GM19035 (cell line): Measurements from ENCODE around the gene TXNDC16.

ENCODE experiments used
- ATAC-seq: cut with Tn5 transposase; IDR thresholded peaks from one replicate; pipeline ENCODE4 v1.9.1; 2021; ENCODE audit not compliant: unreplicated experiment

The TXNDC16 gene

DNA sequence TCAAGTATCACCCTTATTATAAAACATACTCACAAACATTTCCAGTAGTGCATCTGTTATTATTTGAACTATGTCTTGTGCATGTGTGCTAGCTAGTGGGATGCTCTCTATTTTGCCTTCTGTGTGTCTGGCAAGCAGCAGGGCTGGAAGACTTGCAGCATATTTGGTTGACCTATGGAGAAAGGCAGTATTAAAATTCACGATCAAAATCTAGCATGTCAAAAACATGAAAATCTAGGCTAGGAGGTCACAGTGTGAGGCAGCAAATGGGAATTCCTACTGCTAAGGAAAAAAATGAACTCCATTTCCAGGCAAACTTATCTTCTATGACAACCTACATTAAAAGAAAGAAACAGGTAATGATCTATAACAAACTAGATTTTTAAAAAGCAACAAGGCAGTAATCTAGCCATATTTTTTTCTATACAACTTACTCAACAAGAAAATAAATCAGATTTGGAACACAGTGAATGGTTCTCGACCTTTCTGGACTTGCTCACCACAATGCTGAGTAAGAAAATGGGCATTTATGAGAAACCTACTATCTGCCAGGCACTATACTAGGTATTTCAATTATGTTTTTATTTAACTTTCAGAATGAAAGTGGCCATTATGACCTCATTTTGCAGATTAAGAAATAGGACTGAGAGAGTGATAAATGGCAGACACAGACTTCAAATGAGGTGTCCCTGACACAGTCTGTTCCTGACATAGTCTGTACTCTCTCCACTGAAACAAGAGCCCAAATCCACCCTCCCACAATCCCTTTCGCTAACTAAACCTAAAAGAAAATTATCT lies 96.8 kb downstream of the TXNDC16 start:
- ATAC-seq = no peak

DNA sequence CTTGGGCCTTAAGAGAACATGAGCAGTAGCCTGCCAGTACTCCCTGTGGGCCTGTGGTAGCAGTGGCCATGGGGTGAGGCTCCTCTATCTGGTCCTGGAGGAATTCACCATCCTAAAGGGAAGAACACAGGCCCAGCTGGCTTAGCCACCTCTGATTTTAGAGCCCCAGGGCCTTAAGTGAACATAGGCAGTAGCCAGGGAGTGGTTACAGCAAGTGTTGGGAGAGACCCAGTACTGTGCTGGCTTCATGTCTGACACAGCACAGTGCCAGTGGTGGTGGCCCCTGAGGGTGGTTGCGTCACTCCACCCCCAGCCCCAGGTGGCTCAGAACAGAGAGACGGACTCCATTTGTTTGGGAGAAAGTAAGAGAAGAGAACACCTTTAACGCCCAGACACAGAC lies 105.1 kb downstream of the TXNDC16 start:
- ATAC-seq = no peak

DNA sequence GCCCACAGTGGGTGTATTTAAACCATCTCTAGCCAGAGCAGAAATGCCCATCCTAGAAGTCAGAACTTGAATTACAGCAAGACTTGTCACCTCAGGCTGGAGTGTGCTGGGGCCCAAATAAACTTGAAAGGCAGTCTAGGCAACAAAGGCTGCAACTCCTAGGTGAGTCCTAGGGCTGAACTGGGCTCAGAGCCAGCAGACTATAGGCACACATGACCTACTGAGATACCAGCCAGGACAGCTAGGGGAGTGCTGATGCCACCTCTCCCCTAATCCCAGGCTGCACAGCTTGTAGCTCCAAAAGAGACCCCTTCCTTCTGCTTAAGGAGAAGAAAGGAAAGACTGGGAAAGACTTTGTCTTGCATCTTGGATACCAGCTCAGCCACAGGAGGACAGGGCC lies 106.0 kb downstream of the TXNDC16 start:
- ATAC-seq = no peak

DNA sequence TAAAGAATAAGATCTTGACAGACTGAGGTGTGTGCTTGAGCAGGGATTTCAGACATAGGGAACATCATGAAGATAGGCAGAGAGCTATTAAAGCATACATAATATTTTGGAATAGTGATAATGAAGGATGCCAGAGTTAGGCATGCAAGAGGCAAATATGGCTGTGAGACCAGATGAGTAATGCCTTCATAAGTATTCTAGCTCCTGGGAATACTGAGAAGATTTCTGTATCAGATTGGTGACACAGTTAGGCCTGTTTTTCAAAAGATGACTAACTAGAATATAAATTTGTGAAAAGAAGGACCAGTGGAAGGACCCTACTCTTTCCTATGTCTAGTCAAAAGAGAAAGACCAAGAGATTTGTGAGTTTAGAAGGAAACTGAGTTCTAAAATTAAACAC lies 108.8 kb downstream of the TXNDC16 start:
- no peak for ATAC-seq

DNA sequence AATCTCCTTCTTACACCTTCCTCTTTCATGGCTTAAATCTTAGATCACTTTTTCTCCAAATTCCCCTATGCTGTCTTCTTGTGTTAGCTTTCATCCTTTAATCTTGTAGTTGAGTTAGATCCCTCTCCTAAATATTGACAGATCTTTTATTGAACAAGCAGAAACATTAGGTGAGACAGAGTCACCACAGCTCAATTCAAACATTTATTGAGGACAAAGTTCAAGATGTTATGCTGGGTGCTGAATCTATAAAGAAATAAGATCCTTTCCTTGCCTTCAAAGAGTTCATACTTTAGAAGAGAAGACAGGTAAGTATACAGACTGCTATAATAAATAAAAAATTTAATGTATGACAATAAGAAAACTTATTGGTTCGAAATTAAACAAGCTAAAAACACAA lies 109.7 kb downstream of the TXNDC16 start:
- ATAC-seq = no peak

DNA sequence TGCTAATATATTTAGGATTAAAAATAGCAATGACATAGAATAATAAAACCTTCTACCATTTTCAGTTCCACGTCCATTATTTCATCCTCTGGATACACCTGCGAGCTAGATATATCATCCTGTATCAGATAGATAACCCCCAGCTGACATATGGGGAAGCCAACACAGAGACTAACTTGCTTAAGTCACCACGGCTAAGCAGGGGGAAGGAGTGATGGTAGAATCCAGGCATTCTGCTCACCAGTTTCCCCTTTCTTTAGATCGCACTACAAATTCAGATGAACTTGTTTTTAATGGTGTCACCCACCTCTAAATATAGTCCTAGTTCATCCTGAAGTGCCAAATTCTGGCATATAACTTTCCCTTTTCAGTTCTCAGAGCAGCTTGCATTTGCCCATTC lies 110.1 kb downstream of the TXNDC16 start:
- ATAC-seq = no peak

DNA sequence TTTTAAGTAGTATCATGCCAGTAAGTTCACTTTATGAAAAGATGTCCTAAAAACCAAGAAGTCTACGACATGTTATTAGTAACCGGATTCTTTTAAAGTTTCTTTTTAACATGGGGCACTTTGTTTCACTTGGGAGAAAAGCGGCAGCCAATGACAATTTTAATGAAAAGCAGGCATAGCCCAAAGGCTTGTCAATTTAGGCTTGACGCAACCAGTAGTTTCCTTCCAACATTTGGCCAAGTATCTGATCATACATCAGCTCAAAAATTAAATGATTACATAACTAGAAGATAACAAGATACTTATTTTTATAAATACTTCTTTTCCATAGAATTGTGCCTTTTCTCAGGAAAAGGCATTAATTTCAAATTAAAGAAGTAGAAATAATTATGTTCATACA lies 112.8 kb downstream of the TXNDC16 start:
- ATAC-seq = no peak

DNA sequence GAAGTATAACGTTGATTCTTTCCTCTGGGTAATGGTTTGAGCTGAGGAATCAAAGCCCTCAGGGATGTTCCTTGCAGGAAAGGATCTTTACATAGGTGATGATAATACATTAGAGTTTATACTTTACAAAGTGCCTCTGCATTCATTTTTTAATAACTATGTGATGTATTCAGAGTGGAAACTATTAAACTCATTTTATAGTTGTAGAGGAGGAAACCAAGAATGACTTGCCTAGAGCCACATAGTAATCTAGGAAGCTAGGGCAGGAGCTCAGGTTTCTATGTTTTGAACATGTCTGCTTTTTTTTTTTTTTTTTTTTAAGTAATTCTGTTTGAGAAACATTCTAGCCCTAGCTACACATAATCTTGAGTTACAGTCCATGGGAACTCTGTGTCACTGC lies 117.3 kb downstream of the TXNDC16 start:
- ATAC-seq = no peak

DNA sequence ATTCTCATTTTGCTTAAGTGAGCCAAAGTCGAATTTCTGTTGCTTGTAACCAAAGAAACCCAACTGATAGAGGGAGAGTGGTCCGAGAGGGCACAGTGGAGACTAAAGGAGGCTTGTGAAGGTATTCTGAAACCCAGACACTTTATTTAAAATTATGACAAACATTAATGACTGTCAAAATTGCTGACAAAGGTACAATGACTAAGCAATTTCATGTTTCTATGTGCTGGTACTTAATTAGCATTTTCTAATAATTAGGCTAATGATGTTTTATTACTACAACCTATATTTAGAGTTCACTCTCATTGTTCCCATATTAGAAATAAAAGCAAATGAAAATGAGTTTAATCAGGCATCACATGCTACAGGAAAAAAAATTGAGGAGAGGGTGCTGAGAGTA lies 121.8 kb downstream of the TXNDC16 start:
- no peak for ATAC-seq

DNA sequence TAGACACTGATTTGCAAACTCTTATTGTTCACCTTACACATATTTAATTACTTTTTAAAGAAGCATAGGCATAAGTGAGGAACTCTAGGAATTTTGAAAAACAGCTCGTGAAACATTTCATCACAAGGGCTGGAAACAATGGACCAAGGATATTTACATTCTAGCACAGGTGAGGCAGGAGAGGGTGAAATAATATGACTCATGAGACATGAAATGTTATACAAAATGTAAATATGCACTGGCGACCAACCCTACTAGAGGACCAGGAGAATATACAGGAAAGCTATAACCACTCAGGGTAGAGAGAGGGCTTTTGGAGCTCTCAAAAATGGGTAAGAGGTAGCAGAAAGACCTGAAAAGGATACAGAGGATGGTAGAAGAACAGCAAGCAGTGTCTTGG lies 122.9 kb downstream of the TXNDC16 start:
- ATAC-seq = no peak

DNA sequence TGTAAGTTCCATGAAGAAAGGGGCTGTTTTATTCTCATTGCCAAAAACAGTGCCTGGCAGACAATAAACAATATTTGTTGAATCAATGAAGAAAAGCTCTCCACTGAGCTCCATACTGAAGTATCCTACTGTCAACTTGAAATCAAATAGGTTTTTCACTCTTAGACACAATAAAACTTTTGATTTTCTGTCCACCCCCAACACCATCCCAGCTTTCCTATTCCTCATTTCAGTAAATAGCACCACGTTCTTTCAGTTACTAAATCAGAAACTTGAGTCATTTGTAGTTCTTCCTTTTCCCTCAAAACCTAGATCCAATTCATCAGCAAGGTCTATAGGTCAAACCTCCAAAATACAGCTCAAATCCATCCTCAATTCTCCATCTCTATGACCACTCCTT lies 124.8 kb downstream of the TXNDC16 start:
- ATAC-seq = no peak

DNA sequence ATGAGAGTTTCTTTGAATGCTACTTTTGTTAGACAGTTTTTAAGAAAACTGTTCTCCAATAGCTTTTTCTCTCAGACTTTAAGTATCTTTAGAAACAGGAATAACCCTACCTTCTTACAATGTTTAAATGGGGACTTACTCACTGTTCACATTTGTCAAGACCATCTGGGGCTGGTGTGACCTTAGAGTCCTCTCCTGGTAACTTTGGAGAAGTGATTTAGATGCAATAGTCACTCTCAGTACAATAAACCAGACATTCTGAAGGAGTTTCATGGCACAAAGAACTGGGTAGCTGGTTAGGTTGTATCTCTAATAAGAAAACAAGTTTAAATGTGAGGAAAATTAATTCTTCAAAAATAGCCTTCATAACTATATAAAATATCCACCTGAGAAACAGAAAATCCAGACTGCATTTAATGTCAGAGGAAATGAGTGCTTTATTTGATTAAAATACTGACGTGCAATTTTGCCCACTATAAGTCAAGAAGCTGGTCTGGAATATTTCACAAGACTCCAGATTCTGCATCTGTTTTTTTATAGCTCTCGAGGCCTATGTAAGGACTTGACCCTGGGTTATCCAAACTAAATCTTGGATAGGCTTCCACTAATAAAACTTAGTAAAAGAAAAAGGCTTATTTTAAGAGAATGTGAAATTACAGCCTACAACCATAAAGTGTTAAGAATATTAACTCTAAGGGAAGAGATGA lies 129.5 kb downstream of the TXNDC16 start:
- ATAC-seq = no peak

DNA sequence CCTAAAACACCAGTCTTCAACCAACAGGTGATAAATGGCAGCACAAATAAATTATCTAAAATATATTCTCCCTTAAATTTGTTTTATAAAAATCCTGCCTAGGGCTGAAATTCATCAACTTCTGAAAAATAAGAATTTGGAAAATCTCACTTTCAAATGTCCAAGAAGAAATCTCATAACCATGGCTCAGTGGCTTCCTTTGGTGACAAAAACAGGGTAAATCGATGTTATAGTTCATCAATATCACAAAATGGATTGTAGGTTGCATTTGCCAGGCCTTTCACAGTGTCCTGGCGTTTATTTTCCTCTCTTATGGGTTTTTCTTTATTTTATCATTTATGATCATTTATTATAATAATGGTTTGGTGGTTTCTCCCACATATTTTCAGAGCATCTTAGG lies 135.2 kb downstream of the TXNDC16 start:
- ATAC-seq = no peak

DNA sequence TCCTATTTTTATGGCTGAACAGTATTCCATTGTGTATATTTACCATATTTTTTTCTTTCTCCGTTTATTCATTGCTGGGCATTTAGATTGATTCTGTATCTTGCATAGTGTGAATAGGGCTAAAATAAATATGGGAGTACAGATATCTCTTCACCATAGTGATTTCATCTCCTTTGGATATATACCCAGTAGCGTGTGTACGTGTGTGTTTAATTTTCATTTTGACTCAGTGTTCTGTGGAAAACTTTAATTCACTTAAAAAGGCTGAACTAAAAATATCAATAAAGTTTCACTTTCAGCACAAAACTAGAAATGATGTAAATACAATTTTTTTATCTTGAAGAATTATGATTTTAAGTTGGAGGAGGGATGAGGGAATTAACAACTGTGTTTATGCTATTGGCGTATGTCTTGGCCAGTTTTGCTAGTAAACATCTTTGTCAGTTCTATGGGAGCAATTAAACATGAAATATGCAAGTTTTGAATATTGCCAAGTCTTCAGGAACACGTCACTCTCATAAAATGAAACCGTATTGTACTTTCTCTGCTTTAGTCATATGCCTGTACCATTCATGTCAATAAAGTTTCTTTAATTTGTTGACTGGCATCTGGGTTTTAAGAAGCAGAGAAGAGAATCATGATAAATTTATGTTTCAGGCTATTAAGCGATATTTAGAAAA lies 138.4 kb downstream of the TXNDC16 start:
- ATAC-seq = no peak

DNA sequence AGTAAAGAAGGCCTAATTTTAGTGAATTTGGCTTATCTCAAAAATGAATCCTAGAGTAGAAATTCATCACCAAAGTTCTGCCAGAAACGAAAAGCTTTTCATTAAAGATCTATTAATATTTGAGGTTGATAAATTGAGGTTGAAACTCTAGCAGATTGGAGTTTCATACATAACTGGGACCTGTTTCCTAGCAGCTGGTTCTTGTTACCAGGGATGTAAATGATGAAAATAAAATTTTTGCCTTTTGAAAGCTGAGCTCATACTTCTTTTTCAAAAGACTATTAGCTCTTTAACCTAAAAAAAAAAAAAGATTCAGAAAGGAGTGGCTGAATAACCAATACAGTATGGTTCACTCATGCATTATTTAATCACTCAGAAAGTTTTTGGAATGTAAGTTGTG lies 139.9 kb downstream of the TXNDC16 start:
- ATAC-seq = no peak

DNA sequence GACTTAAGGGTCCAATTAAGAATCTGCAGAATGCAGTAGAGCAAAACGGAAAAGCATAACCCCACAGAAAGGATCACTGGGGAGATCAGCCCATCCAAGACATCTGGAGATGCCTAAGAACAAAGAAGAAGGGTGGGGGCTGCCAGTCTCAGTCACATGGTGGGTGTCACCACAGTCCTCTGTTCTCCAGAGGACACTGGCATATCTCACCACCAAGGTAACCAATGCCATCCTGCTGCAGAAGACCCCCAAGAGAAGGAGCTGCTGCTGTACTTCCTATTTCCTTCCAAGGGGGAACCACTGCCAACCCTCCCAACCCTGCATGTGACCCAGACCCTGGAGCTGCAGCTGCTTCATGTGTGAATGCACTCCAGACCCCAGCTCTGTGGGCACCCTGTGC lies 147.0 kb downstream of the TXNDC16 start:
- no peak for ATAC-seq

DNA sequence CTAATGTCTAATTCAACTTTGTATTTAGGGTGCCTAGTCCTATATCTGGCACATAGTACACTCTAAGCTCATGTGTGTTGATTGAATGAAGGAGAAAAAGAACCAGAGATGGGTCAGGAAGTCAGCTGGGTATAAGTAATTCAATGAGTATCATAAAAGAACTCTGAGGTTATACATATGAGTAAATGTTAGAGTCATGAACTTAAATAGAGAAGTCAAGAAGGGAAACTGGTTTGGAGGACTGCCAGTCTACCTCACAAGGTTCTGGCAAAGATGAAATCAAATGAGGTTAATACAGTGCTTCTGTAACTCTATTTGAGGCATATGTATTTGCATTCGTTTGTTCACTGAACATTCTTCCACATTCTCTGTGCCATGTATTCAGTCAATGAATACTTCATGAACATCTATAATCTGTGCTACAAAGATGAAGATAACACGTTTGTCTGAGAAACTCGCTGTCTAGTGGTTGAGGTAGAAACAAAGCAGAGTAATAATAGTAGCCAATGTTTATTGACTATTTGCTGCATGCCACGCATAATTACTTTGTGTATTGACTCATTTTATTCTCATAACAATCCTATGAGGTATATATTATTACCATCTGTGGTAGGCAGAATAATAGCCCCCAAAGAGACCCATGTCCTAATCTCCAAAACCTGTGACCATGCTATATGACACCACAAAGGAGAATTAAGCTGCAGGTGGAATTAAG lies 149.3 kb downstream of the TXNDC16 start:
- ATAC-seq = peak; percentile 73

DNA sequence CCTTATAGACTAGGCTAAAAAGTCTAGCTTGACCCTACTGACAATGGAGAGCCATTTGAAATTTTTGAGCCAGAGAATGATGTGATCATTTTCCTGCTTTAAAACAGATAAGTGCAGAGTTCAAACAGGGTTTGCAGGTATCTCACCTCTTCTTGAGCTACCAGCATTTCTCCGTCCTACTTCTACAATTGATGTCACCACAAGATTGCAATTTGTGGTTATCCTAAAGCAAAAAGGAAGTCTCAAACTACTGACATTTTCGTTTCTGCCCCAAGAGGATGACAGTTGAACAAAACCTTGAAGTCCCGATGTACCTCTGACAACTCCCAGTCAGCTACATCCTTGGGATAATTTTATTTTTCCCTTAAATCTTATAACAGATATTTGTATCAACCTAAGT lies 151.5 kb downstream of the TXNDC16 start:
- ATAC-seq = no peak

DNA sequence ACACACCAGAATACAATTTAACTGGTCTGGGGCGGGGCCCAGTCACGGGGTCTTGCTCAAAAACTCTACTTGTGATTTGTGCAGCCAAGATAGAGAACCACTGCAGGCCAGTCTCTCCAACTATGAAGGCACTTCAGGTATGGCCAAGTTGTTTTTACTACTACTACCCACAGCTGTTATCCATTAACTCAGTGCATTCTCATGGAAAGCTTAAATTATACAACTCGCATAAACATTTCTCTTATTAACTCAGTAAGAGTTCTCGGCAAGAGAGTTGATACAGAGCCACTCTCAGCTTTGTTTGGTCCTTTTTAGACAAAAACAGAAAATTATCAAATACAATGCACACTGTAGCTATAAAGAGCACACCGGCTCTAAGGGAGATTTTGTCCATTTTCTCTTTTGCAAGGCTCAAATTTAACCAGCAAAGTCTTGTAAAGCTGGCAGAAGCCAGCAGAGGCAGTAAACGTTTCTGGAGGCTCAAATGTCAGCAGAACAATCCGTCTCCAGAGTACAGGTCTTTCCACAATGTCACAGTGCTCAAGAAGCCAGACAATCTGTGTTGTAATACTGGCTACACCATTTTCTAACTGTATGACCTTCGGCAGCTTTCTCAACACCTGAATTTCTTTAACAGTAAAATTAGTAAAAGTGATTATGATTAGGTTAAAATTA lies 152.2 kb downstream of the TXNDC16 start:
- ATAC-seq = no peak

DNA sequence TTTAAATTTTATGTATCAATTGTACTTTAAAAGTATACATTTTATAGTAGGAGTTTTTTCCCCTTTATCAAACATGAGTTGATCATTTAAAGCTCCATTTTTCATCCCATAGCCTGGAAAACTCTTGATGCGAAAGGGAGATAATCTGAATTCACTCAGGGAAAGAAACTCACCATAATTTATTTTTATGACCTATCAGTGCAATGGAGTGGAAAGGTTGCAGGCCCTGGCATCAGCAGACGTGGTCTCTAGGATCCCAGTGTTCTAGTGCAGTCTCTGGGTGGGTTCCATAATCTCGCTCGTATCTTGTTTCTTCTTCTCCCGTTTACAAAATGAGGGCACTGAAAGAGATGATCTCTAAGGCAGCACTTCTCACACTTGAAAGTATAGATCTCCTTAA lies 153.2 kb downstream of the TXNDC16 start:
- no peak for ATAC-seq

DNA sequence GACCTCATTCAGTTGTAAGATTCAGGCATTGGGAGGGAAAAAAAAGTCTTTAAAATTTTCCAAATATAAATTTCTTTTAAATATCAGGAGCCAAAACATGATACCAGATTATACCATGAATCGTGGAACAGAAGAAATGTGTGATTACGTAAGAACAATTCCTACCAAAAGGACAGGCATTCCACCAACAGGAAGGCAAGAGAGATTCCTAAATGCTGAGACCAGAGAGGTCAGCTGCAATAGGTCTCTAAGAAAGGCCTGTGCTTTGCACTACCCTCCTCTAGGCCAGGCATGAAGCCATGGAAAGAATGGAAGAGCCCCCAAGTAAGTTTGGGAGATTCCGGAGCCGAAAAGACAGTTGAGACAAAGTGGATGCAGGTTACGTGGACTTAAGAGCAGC lies 154.5 kb downstream of the TXNDC16 start:
- no peak for ATAC-seq
